ENCODE results near the gene CGNL1.

DNA sequence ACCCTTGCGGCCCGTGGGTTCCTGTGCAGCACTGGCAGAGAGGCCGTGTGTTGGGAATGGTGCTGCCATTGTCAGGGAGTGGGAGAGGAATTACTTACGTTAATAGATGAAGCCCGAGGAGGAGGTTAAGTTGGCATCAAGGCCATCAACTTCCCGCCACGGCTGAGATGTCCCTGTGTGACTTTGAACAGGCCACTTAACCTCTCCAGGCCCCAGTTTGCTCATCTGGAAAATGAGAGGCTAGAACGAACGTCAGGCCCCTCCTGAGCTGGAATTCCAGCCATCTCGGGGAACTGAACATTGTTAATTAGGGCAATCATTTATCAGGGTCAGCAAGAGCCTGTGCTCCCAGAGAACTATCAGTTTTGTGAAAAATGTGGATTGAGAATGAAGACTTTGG is 124.0 kb downstream of the CGNL1 start:
- TF ChIP-seq CTCF (IDR thresholded peaks at IDR 0.05) (no peak), POLR2A (IDR thresholded peaks at IDR 0.05) (no peak)

Measured in lower leg skin (tissue), 3 donors.